Omental fat pad (tissue), 4 donors: ENCODE measurements around the gene TNRC18. TPM values are rescaled to one million over a fixed set of nuclear protein-coding genes. Genes with fewer than 3 reads are reported as not detected.
"Not testable (repeated sequence)": the region's sequence is repeated elsewhere in the genome, so short reads cannot be mapped to it uniquely, and the experiment has no call there.

Experiments used
- ATAC-seq: fragments of 150-250 bp; one replicate; pipeline ENCODE4 v1.9.1; 2016; ENCODE audit warnings: mild to moderate bottlenecking, moderate library complexity; ENCODE audit not compliant: low FRiP score
- DNase-seq: peaks from one replicate; pipeline ENCODE4 v3.0.0-alpha.2; 2019; ENCODE audit warnings: low spot score
- total RNA-seq, 4 donors: library from RNA; depleted of rRNA; stranded (reverse); fragments of >200 nt; gene quantifications; one replicate each; pipeline ENCODE4 v1.1.0, GENCODE V29; 2016
- TF ChIP-seq, protein P1 (sequence below), 3 donors: fragments of 450-650 bp; IDR thresholded peaks; one replicate each; pipeline ENCODE4 v1.5.1; 2016 to 2017; ENCODE audit warnings: antibody characterized with exemption in 3 of 3, mild to moderate bottlenecking in 3 of 3, moderate library complexity in 2 of 3

Gene TNRC18
- total RNA-seq, 4 donors from 2014 or later: 26.0 to 62.4 (median 29.4) TPM

DNA sequence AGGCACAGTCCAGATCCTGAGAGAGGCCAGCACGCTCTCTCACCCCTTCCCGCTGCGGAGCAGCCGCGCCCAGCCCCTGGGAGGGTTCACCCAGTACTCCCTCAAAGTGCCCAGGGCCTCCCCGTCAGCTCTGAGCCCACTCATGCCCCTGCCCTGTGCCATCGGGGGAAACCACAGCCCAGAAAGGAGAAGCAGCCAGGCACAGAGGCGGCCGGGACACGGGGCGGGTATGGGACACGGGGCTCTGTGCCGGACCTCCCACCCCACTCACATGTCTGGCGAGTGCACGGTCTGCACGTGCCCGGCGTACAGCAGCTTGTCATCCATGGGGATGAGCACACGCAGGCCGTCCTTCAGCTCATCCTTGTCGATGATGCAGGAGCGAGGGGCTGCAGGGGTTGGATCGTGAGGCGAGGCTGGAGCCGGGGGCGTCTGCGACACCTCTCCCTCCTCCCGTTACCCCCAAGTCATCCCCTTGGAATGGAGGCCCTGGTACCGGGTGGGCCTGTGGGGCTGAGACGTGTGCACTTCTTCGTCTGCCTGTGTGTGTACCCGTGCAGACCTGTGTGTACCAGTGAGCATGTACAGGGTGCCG lies 102.7 kb downstream of the TNRC18 start:
- DNase-seq (no peak), ATAC-seq (no peak)
- TF ChIP-seq, protein P1, sequence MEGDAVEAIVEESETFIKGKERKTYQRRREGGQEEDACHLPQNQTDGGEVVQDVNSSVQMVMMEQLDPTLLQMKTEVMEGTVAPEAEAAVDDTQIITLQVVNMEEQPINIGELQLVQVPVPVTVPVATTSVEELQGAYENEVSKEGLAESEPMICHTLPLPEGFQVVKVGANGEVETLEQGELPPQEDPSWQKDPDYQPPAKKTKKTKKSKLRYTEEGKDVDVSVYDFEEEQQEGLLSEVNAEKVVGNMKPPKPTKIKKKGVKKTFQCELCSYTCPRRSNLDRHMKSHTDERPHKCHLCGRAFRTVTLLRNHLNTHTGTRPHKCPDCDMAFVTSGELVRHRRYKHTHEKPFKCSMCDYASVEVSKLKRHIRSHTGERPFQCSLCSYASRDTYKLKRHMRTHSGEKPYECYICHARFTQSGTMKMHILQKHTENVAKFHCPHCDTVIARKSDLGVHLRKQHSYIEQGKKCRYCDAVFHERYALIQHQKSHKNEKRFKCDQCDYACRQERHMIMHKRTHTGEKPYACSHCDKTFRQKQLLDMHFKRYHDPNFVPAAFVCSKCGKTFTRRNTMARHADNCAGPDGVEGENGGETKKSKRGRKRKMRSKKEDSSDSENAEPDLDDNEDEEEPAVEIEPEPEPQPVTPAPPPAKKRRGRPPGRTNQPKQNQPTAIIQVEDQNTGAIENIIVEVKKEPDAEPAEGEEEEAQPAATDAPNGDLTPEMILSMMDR (IDR thresholded peaks at IDR 0.05): no peak

DNA sequence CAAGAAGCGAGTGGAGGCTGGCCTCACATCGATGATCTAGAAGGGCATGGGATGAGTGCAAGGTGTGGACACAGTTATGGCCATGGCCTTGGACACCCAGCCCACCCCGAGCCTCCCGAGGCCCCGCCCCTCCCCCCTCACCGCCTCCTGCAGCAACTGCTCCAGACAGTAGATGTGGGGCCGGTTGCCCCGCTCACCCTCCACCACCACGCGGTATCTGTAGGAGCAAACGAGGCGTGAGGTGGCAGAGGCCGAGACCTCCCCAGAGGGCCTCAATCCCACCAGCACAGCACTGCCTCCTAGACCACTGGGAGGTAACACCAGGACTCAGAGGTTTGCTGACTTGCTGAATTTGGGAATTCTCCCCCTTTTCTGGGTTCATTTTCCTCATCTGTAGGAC lies 103.2 kb downstream of the TNRC18 start:
- ATAC-seq: no peak
- TF ChIP-seq, protein P1 (IDR thresholded peaks at IDR 0.05): no peak
- DNase-seq: no peak

DNA sequence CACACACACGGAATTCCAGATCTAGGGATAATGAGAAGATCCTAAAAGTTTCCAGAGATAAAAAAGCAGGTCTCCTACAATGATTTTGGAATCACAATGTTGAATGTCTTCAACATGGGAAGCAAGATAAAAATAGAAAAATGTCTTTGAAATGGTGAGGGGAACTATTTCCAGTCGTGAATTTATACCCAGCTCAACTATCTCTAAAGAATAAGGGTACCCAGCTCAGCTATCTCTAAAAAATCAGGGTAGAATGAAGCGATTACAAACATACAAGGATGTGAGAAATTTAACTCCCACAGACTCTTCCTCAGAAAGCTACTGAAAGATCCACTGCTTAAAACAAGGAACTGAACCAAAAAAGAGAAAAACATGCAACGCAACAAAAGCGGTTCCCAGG lies 105.0 kb downstream of the TNRC18 start:
- DNase-seq, ATAC-seq: not testable (repeated sequence)

DNA sequence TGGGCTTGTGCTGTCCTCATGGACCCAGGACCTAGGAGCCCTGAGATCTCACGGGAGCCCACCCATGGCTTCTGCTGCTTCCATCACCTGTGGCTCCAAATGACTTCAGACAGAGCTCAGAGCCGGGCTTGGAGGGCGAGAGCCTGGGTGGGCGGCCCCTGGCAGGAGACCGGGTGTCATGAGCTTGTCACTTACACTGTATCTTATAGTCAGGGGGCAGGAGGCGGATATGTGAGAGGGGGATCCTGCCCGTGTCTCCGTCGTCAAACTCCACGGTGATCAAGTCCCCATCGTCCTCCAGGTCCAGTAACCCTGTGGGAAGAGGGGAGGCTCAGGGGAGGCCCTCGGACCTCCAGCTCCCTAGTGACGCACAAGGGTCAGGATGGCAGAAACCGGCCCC lies 107.9 kb downstream of the TNRC18 start:
- DNase-seq (no peak), ATAC-seq (no peak)
- TF ChIP-seq, protein P1 (IDR thresholded peaks at IDR 0.05): no peak

DNA sequence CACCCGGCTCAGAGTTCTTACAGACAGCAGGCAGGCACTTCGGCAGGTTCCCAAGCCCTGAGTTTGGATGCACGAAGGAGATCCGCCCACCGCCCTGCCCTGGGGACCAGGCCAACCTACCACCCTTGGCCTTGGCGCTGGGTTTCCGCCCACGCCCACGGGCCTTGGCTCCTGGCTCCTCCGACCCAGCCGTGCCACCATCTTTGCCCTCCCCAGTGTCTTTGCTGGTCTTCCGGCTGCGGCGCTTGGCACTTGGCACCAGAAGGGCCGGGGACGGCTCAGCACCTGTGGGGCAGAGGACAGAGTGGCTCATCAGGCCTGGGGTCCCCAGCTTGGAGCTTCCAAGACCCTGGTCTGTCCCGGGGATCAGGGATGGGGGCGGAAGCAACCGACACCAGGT lies 108.8 kb downstream of the TNRC18 start:
- DNase-seq (no peak), ATAC-seq (no peak)
- TF ChIP-seq, protein P1 (IDR thresholded peaks at IDR 0.05): no peak

DNA sequence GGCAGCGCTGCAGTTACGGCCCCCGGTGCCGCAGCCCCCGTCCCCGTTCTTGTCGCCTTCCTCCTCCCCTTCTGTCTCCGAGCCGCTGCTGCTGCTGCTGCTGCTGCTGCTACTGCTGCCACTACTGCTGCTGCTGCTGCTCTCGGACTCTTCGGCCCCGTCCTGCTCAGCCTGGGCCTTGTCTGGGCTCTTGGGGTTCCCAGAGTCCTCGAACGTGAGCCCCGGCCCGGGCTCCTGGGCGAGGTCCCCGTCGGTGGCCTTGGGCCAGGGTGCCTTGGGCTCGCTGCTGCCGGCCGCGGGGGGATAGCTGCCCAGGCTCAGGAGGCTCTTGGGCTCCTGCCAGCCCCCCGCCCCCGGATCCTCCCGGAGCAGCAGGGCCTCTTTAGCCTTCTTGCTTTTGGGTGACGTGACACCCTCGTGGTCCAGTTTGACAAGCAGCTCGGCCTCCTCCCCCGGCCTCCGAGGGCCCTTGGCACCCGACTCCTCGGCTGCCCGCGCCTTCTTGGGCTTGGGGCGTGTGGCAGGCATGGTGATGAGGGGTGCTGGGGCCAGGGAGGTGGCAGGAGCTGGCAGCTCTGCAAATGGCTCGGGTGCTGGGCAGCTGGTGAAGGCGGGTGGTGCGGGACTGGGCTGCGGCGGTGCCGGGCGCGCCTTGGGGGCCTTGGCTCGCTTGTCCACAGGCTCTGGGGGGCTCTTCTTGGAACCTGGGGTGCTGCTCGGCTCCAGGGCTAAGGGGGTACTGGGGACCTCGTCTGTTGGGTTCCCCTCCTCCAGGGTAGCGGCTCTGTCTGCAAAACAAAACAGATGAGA lies 110.4 kb downstream of the TNRC18 start:
- not testable (repeated sequence) for DNase-seq, ATAC-seq

DNA sequence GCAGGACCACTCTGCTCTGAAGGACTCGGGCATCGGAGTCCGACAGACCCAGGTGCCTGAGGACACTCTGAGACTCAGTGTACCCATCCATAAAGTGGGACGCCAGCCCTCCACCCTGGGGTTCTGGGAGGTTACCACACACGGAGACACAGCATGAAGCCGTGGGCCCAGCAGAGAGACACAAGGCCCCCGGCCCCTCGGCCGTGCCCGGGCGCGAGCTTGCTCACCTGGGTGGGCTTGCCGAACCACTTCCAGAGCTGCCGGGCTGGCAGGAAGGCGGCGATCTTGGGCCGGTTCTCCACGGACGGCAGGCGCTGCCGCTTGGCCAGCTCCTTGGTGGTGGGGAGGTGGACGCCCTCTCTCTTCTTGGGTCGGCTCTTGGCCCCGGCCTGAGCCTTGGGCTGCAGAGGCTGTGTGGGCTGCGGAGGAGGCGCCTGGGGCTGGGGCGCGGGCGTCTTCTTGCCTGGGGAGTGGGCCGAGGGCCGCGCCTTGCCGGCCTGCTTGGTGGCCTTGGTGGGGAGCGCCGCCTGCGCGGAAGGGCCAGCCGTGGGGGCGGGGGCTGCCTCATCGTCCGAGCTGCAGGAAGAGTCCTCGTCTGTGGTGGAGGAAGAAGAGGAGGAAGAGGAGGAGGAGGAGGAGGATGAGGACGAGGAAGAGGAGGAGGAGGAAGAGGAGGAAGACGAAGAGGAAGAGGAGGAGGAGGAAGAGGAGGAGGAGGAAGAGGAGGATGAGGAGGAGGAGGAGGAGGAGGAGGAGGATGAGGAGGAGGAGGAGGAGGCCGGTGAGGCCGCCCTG lies 111.2 kb downstream of the TNRC18 start:
- not testable (repeated sequence) for DNase-seq, ATAC-seq

DNA sequence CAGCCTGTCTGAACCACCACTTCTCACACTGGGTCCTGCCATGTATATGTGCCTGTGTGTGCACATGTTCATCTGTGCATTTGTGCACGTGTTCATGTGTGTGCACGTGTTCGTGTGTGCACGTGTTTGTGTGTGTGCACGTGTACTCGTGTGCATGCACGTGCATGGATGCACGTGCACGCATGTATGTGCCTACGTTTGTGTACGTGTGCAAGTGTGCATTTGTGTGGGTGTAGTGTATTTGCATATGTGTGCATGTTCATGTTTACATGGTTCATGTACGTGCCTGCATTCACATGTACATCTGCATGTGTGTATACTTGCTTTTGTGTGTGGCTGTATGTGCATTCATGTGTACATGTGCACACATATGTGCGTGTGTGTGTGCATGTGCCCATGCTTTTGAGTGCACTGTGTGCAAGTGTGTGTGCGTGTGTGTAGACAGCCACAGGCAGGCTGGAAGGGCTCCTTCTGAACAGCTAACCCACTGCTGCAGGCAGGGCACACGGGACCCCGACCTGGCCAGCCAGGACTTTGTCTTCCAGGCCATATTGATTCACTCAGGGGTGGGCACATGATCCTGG lies 112.7 kb downstream of the TNRC18 start:
- TF ChIP-seq, protein P1 (IDR thresholded peaks at IDR 0.05): no peak
- DNase-seq: no peak
- ATAC-seq: no peak
